SK-N-SH treated with all-trans-retinoic acid at 6 μM for 48 hours (cell line): Measurements from ENCODE around the gene NARF.

Experiments used
- ATAC-seq: fragments of 200-7000 bp; cut with Tn5 transposase; 3 replicates; pipeline ENCODE4 v1.9.1; 2020; ENCODE audit warnings: mild to moderate bottlenecking, moderate library complexity
- ARNTL ChIP-seq: fragments of 450-650 bp; formaldehyde crosslinking; IDR thresholded peaks from 2 replicates; pipeline ENCODE4 v1.5.0; 2020; ENCODE audit warnings: low read depth, mild to moderate bottlenecking, moderate library complexity, borderline replicate concordance
- BACH2 ChIP-seq: fragments of 250-450 bp; sonication (Bioruptor Pico); IDR thresholded peaks from 2 replicates; pipeline ENCODE4 v1.9.0; 2021; ENCODE audit warnings: mild to moderate bottlenecking, borderline replicate concordance
- CREB5 ChIP-seq: fragments of 250-450 bp; sonication (Bioruptor Pico); IDR thresholded peaks from 2 replicates; pipeline ENCODE4 v1.5.1; 2020; ENCODE audit warnings: low read depth, mild to moderate bottlenecking, moderate library complexity
- CSDC2 ChIP-seq: fragments of 250-450 bp; sonication (Bioruptor Pico); IDR thresholded peaks from 2 replicates; pipeline ENCODE4 v1.5.0; 2020; ENCODE audit warnings: mild to moderate bottlenecking, moderate library complexity
- ESRRG ChIP-seq: fragments of 250-450 bp; sonication (Bioruptor Pico); IDR thresholded peaks from 2 replicates; pipeline ENCODE4 v1.6.1; 2021; ENCODE audit warnings: mild to moderate bottlenecking
- GLIS3 ChIP-seq: fragments of 250-450 bp; sonication (Bioruptor Pico); IDR thresholded peaks from 2 replicates; pipeline ENCODE4 v1.5.0; 2020; ENCODE audit warnings: mild to moderate bottlenecking, moderate library complexity
- ISL1 ChIP-seq: fragments of 250-450 bp; sonication (Bioruptor Pico); IDR thresholded peaks from 2 replicates; pipeline ENCODE4 v2.1.2; 2022; ENCODE audit warnings: mild to moderate bottlenecking, moderate library complexity
- OSR1 ChIP-seq: fragments of 250-450 bp; sonication (Bioruptor Pico); IDR thresholded peaks from 2 replicates; pipeline ENCODE4 v1.8.0; 2022; ENCODE audit warnings: moderate library complexity, mild to moderate bottlenecking, inconsistent platforms
- PATZ1 ChIP-seq: fragments of 250-450 bp; sonication (Bioruptor Pico); IDR thresholded peaks from 2 replicates; pipeline ENCODE4 v1.8.0; 2020; ENCODE audit warnings: mild to moderate bottlenecking, moderate library complexity, borderline replicate concordance
- POU6F1 ChIP-seq: fragments of 250-450 bp; sonication (Bioruptor Pico); IDR thresholded peaks from 2 replicates; pipeline ENCODE4 v1.8.0; 2021; ENCODE audit warnings: low read depth, mild to moderate bottlenecking, moderate library complexity, borderline replicate concordance
- PPARA ChIP-seq: fragments of 250-450 bp; sonication (Bioruptor Pico); IDR thresholded peaks from 2 replicates; pipeline ENCODE4 v1.5.0; 2020; ENCODE audit warnings: mild to moderate bottlenecking, borderline replicate concordance
- RARB ChIP-seq: fragments of 250-450 bp; sonication (Bioruptor Pico); IDR thresholded peaks from 2 replicates; pipeline ENCODE4 v1.8.0; 2021; ENCODE audit warnings: mild to moderate bottlenecking, moderate library complexity
- SNAI2 ChIP-seq: fragments of 250-450 bp; sonication (Bioruptor Pico); IDR thresholded peaks from 2 replicates; pipeline ENCODE4 v1.5.0; 2020; ENCODE audit warnings: mild to moderate bottlenecking, moderate library complexity
- TCF4 ChIP-seq: fragments of 250-450 bp; sonication (Bioruptor Pico); IDR thresholded peaks from 2 replicates; pipeline ENCODE4 v1.8.0; 2021; ENCODE audit warnings: mild to moderate bottlenecking, moderate library complexity, borderline replicate concordance
- TOX ChIP-seq: fragments of 250-450 bp; sonication (Bioruptor Pico); IDR thresholded peaks from 2 replicates; pipeline ENCODE4 v1.8.0; 2021; ENCODE audit warnings: mild to moderate bottlenecking, moderate library complexity, borderline replicate concordance
- TSHZ2 ChIP-seq: fragments of 250-450 bp; sonication (Bioruptor Pico); IDR thresholded peaks from 2 replicates; pipeline ENCODE4 v1.5.0; 2020; ENCODE audit warnings: mild to moderate bottlenecking, moderate library complexity
- ZC3H10 ChIP-seq: fragments of 250-450 bp; sonication (Bioruptor Pico); IDR thresholded peaks from 2 replicates; pipeline ENCODE4 v1.5.1; 2021; ENCODE audit warnings: mild to moderate bottlenecking, moderate library complexity
- ZFP3 ChIP-seq: fragments of 250-450 bp; sonication (Bioruptor Pico); IDR thresholded peaks from 2 replicates; pipeline ENCODE4 v1.5.0; 2020; ENCODE audit warnings: mild to moderate bottlenecking, moderate library complexity
- ZFP30 ChIP-seq: fragments of 450-650 bp; formaldehyde crosslinking; IDR thresholded peaks from 2 replicates; pipeline ENCODE4 v1.5.0; 2022; ENCODE audit warnings: mild to moderate bottlenecking, moderate library complexity
- ZNF70 ChIP-seq: fragments of 450-650 bp; formaldehyde crosslinking; IDR thresholded peaks from 2 replicates; pipeline ENCODE4 v1.5.0; 2020; ENCODE audit warnings: mild to moderate bottlenecking, moderate library complexity
- ZNF8 ChIP-seq: fragments of 450-650 bp; formaldehyde crosslinking; IDR thresholded peaks from 2 replicates; pipeline ENCODE4 v1.5.0; 2020; ENCODE audit warnings: mild to moderate bottlenecking, moderate library complexity

Gene NARF

GRCh38 chr17:82436601-82437324 lies 21.8 kb upstream of the NARF start:
- no peak for ATAC-seq
- TF ChIP-seq POU6F1 (CRISPR knock-in tag) = no peak
- no peak for TF ChIP-seq BACH2 (CRISPR knock-in tag)
- TF ChIP-seq ZC3H10 (CRISPR knock-in tag) = no peak
- TF ChIP-seq TOX (CRISPR knock-in tag) = no peak
- no peak for TF ChIP-seq ZNF70
- TF ChIP-seq CREB5 (CRISPR knock-in tag) = no peak
- no peak for TF ChIP-seq PATZ1 (CRISPR knock-in tag)
- no peak for TF ChIP-seq TSHZ2
- TF ChIP-seq OSR1 (CRISPR knock-in tag) = no peak
- TF ChIP-seq ZNF8 (CRISPR knock-in tag) = no peak
- no peak for TF ChIP-seq TCF4 (CRISPR knock-in tag)
- no peak for TF ChIP-seq ISL1 (CRISPR knock-in tag)
- TF ChIP-seq ESRRG (CRISPR knock-in tag) = no peak
- TF ChIP-seq SNAI2 (CRISPR knock-in tag) = no peak
- no peak for TF ChIP-seq ZFP3

- no peak for ATAC-seq
- TF ChIP-seq ZC3H10 (CRISPR knock-in tag) = no peak
Measured at GRCh38 chr17:82437325-82437668, 21.2 kb upstream of the NARF start.

- TF ChIP-seq CSDC2 (CRISPR knock-in tag) (no peak), TCF4 (CRISPR knock-in tag) (no peak), OSR1 (CRISPR knock-in tag) (no peak), RARB (CRISPR knock-in tag) (no peak), ISL1 (CRISPR knock-in tag) (no peak), POU6F1 (CRISPR knock-in tag) (no peak), CREB5 (CRISPR knock-in tag) (no peak), ESRRG (CRISPR knock-in tag) (no peak), ARNTL (no peak), TSHZ2 (no peak), SNAI2 (CRISPR knock-in tag) (no peak), ZNF8 (CRISPR knock-in tag) (no peak), PPARA (no peak), TOX (CRISPR knock-in tag) (no peak), GLIS3 (CRISPR knock-in tag) (no peak), ZFP30 (CRISPR knock-in tag) (no peak), ZNF70 (no peak)
- ATAC-seq = no peak; the same call in 2 of the 3 replicates
Measured at GRCh38 chr17:82438401-82439193, 19.9 kb upstream of the NARF start.
